HG03045 (cell line): ENCODE measurements around the gene HS3ST5.

Experiments
- ATAC-seq: cut with Tn5 transposase; IDR thresholded peaks from one replicate; pipeline ENCODE4 v1.9.1; 2021; ENCODE audit warnings: mild to moderate bottlenecking, moderate library complexity; ENCODE audit not compliant: unreplicated experiment

HS3ST5 gene

DNA sequence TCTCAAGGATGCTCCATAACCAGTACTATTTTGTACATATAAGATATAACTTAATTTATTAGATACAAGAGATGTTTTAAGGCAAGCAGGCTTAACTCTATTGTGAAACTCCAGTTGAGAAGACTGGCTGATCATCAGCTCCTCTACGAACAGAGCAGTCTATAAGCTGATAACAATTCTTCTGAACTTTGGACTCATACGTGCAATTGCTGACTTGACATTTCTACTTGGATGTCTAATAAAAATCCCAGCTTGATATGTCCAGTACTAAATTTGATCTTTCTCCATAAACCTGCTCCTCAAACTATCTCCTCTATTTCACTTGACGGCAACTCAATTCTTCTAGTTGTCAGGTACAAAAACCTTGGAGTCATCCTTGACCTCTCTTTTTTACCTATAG, 141.9 kb downstream of the HS3ST5 start:
- no peak for ATAC-seq

DNA sequence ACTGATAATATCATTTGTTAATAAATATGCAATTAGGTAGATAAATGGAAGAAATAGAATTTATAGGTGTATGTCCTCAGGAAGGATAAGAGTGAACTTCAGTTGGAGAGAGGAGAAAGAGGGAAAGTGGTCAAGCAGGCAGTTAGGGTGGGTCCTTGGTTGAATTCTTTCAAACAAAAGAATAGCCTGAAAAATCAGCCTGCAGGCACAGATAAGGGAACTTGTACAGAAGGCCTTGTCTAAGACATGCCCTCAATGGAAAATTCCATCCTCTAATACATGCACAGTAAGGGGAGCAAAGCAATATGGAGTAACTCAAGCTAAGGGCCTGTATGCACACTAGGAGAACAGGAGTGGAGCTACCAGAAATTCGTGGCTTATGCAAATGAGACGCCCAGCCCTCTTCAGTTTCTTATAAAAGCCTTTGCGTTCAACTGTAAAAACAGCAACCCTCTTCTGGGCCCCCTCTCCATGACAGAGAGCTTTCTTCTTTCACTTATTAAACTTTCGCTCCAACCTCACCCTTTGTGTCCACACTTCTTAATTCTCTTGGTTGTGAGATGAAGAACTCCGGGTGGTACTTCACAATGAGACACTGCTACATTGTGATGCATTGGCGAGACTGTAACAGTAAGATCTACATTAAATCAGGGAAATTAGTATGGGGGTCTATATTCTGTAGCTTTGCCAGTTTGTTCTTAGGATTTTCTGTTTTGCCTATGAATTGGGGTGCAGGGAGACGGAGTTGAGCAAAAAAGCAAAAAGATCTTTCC, 147.0 kb downstream of the HS3ST5 start:
- ATAC-seq, result no peak

DNA sequence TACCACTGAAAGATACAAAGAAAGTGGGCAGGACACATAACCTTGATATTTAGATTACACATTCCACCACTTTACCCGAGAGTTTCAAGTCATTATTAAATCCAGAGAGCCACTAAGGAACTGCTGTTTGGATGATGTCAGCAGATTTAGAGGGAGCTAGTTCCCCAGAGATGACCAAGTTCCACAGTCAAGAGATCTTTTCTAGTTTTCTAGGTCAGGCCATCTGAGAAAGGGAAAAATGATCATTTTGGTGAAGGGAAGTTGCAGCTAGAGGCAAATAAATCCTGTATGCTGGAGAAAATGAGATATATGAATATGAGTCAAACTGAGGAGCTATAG, 147.8 kb downstream of the HS3ST5 start:
- ATAC-seq, result no peak

DNA sequence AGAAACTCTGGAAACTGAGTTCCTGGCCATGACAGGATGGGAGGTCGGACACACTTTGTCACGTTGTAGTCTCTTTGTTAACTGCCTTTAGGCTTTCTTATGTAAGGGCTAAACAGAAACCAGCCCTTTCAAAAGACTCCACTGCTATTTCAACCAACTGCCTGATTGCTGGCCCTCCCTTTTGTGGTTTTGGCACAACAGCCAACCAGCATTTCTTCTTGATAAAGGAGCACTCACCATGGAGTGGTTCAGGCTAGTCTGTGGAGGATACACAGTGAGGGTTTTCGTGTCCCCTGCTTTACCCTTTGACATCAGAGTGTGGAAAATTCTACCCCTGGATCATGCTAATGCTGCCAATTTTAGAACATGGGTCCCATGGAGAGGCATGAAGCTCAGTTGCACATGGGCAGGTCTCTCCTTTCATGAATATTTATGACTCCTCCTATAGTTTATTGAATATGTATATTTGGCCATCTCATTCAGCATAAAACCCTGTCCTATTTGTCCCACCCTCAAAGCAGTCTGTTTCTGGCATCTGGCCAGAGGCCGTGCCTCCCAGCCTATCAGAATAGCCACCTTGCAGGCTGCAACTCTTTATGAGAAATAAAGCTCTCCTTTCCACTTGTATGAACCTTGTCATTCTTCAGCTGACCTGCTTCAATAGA, 148.3 kb downstream of the HS3ST5 start:
- no peak for ATAC-seq

DNA sequence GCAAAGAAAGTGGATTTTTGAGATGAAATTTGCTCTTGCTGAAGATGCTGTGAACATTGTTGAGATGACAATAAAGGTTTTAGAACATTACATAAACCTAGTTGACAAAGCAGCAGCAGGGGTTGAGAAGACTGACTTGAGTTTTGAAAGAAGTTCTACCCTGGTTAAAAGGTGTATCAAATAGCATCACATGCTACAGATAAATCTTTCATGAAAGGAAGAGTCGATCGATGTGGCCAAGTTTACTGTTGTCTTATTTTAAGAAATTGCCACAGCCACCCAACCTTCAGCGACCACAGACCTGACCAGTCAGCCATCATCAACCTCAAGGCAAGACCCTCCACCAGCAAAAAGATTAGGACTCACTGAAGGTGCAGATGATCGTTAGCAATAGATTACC, 155.3 kb downstream of the HS3ST5 start:
- no peak for ATAC-seq

DNA sequence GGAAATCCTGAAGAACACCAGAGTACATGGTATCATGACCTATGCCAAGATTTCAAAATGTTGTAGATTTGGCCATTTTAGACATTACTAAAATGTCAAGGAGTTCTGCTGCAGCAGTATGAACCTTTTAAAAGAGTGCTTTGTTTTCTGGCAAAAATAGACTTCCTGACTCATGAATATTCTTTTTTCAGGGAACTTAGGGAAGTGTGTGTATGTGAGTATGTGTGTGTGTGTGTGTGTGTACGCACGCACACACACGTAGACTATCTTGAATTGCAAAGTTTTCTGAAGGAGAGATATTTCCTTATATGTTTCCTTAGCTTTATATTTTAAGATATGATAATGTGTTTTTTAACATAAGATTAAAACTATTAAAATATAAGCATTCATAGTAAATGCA, 161.2 kb downstream of the HS3ST5 start:
- ATAC-seq, result no peak

DNA sequence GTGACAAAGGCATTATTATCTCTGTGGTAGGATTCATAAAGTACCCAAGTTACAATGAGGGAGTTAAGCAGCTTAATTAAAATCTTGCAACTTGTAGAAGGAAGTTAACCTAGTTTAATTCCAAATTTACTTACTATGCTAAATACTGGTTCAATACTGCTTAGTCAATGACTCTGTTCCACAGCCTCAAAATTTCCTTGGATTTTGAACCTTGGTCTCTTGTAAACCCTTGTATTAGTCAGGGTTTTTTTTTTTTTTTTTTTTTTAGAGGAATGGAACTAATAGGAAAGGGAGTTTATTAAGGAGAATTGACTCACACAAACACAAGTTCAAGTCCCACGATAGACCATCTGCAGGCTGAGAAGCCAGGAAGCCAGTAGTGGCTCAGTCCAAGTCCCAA, 163.4 kb downstream of the HS3ST5 start:
- ATAC-seq, result no peak

DNA sequence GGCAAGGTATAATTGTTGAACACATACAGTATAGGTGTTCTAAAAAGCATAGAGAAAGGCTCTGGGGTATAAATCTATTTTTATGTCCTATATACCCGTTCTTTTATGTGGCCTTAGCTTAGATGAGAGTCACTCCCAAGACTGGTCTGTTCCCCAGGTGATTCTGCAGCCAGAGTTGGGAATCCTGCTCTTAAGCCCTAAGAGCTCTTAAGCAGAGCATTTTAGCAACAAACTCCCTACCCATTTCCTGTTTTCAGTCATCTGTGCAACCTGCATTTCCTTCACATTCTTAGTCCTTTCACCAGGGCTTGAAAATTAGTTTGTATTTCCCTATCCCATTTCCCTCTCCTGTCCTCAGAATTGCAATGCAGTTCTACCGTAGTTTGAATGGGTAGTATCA, 166.1 kb downstream of the HS3ST5 start:
- ATAC-seq, result no peak

DNA sequence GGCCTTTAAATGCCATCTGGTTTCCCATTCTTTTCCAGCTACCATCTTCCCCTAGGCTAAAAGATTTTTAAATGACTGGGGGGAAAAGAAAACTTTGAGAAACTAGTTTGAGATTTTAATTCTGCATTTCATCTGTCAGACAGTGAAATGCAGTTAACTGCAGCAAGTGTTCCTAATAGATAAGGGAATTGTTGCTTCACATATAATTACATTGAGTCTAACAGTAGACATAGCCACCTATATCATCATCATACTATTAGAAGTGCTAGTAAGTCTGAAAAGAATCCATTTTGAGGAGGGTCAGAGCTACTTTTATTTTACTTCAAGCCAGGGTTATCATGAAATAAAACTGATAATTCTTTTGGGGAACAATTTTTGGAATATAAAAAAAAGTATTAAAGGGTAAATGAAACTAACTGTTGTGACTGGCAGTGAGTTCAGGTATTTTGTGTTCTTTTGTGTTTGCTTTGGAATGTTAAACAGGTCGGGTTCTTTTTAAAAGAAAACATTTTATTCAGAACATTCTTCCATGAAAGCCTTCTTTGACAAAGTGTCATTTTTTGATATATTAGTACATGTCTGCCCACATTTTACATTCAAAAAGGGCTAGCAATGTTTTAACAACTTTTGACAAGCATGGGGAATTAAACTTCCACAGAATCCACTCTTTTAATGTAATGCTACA, 170.1 kb downstream of the HS3ST5 start:
- ATAC-seq, result no peak

DNA sequence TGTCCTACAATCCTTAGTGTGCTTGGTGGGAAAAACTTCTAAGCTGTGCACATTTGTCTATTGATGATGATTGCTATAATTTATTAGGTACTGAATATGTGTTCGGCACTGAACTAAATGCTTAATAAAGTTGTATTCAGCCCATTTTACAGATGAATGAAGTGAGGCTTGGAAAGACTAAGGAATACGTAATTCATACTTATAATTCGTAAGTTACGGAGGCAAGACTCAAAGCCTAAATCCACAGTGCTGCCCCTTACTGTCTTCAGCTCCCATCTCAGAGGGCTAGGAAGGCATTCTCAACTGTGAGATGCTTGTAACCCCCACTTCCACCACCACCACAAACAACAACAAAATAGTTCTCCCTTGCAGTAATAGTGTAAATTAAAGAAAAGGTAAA, 171.3 kb downstream of the HS3ST5 start:
- no peak for ATAC-seq

DNA sequence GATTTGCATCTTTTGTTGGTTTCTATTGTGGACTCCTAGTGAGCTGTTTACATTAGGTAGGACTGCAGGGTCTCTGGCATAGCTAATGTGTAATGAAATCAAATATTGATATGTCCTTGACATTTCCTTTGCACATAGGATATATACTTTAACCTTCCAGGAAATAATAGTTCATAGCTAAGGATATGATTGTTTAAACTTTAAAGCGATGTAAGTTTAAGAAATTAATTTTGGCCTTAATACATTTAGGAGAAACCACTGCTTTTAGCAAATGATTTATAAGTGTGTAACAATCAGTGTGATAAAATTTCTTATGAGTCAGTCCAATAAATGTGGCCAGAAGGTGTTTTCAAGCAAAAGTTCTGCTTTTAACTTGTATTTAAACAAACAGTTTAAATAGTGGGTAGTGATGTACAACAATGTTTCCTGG, 171.8 kb downstream of the HS3ST5 start:
- ATAC-seq, result no peak

DNA sequence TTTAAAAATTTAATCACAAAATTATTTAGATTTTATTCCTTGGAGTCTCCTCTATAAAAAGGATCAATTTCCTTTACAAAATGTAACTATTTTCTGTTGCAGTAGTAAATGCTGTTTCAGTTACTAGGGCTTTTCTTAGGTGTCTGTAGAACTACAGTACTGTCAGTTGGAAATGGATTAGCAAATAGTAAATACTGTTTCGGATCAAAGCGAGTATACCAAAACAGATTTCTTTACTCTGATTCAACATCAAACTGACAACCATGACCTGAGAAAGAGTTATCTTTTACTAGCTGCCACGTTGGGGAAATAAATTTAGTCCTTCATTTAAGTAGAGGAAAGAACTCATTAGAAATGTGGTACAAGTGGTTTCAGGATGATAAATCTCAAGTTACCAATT, 172.5 kb downstream of the HS3ST5 start:
- ATAC-seq, result no peak

DNA sequence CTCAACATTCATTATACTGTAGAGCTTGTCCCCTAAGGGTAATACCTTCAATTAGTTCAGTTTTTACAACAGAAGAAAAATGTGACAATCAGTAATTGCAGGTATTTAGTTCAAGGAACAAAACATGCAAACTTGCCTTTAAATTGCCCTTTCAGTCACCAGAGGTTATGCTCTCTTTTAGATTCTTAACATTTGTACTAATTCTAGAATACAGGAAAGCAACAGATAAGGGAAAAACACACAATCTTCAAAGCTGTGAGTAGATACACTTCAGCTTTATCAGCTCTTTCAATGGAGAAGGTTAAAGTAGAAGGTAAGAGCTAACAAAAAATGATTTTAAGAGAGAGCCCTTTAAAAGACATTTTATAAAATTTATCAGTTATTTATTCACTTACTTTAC, 173.1 kb downstream of the HS3ST5 start:
- ATAC-seq, result no peak

DNA sequence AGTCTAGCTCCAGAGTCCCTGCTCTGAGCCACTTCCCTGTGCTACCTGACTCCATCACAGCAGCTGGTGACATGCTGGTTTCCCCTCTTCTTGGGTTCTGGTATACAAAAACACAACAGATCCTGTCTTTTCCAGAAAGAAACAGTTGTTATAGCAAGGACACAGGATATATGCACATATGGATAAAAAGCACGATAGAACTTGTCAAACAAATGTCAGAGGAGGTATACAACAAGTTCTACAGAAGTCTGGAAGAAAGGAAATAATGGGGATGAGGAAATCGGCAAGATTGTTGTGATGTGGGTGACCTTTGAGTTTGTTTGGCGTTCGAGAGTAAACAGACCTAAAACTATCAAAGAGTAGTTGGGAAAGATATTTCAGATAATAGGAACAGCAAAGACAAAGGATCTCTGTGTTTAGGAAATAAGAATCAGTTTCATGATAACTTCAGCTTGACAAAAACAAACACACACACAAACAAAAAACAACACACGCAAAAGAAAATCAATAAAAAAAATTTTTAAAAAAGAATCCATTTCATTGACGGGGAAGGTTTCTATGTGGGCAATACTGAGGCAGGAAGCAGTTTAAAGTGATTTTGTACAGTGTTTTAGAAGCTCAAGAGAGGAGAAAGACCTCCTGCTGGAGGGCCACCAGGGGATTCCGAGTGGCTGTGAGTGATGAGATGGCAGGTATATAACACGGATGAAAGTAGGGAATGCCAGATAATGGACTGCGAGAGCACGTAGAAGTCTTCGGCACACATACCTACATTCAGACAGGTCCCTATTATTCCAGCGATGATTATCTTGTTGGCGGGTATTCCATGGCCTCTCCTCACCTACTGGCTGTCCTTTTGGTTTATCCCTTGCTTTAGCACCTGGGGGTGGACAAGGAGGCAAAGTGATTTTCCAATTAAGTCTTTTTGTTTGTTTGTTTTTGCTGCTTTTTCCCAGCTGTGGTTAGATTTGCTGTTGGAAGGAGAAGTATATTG, 174.9 kb downstream of the HS3ST5 start:
- no peak for ATAC-seq

DNA sequence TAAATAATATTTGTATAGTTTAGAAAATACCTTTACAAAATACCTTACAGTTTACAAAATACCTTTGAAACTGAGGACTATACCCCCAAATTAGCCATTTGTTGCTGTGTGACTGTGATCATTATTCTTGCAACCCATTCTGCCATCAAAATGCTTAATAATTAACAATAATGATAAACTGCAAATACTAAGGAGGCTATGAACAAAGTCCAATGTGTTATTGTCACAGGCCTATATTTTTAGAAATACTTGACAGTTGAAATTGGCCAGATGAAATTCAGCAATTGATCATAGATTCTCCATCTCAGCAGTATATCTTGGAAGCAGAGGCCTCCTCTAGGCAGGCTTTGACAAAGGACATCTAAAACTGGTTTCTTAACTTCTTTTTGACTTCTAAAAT, 178.6 kb downstream of the HS3ST5 start:
- ATAC-seq, result no peak

DNA sequence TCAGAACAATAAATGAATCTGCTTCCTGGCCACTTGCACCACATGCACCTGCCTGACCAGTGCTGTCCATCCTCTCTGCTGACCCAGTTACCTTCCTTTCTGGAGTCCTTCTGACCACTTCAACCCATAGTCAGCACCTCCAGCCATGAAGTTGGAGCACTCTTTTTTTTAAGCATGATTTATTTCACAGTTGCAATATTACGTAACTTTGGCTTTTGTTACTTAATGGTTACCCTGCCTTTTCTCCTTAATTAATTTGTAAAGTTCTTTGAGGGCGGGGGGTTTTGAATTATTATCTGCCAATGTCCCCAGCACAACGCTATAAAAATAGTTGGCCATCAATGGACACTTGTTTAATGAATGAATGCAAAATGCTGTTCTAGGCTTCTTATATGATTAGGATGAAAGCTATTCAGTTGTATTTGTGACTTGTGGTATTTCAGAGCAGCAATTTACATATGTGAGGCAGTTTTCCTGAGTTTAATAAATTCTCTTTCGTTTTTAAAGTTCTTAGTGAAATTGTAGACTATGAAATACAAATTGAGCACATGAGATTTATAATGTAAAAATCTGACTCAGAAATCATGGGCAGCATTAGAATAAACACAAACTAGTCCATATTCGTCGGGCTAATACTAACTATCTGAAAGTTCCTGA, 180.0 kb downstream of the HS3ST5 start:
- ATAC-seq, result no peak

DNA sequence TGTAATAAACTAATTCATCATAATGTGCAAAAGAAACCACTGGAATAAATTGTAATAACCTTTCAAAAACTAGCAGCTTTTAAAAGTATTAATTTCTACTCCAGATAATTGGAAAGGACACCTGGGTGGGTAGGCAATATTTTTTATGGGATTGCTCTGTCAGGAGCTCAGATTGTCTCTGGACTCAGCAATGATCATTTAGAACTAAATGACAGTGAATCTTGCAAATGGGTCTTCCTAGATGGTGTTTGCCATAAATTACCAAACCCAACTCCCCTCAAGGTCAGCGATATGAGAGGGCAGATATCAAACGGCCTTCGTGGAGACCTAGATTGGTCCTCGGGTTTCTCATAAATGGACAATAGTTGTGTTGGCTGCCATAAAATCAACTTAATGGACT, 181.9 kb downstream of the HS3ST5 start:
- ATAC-seq, result no peak

DNA sequence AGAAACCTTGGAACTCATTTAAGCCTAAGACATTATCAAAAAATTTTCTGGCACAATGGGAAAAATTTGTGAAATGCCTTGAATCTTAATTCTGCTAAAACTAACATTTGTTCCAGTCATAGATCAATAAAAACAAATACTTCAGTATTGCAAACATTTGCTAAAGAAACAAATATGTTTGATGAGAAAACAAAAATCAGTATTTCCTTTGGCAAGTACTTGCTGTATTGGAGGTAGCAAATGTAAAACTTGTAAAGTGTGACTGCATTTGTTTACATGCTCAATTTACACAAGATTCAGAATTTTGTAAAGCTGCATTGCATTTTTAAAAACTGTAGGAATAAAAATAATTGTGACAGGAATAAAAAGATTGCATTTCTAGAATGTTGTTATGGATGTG, 183.1 kb downstream of the HS3ST5 start:
- ATAC-seq, result no peak

DNA sequence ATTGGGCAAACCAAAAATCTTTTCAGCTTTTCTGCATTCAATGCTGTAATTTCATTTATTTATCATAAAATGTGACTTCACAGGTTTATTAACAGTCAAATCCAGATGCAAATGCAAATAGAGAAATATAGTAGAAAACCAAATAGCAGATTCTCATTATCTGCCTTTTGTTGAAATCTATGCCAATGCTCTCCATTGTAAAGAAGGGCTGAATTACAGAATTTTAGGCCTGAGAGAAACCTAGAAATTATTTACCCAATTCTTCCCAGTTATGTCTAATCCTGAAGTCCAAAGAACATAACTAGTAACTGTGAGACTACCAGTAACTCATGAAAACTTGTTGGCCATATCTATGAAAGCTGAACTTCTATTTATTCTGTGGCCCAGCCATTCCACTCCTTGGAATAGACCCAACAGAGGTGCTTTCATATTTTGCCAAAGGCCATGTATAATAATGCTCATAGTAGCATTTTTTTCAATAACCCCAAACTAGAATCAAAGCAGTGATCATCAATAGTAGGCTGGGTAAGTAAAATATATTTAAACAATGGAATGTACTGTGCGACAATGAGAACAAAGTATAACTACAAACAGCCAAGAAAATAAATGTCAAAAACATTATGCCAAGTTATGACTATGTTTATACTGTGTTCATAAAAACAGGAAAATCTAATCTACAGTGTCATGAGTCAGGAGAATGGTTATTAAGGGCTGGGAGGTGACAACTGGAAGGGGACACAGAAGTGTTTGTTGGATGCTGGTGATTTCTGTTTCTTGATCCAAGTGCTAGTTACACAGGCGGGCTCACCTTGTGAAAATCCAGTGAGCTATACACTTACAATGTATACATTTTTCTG, 183.8 kb downstream of the HS3ST5 start:
- no peak for ATAC-seq

DNA sequence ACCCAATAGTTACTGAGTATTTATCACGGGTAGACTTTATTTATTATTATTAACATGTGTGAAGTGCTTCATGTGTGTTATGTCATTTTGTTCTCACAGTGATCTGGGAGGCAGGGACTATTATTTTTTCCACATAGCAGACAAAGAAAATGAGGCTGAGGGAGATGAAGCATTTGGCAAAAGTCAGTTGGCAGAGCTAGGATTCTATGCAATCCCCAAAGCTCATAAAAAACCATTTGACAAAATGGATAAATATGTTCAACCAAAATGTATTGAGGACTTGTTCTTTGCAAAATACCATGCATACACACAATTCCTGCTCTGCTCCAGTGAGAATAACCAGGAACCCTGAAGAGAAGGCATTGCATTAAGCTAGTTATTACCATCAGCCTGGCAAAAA, 184.4 kb downstream of the HS3ST5 start:
- no peak for ATAC-seq
